Gastroesophageal sphincter (tissue), 3 donors: ENCODE data around the gene KCNN2.

ENCODE experiments used
- EP300 ChIP-seq: sonication (generic); formaldehyde crosslinking; IDR thresholded peaks from one replicate; pipeline ENCODE4 v1.6.1; 2017; ENCODE audit warnings: antibody characterized with exemption, mild to moderate bottlenecking
- POLR2A ChIP-seq, 2 donors: fragments of 450-650 bp; IDR thresholded peaks; one replicate each; pipeline ENCODE4 v1.6.1; 2017; ENCODE audit warnings: antibody characterized with exemption in 2 of 2, mild to moderate bottlenecking in 2 of 2, moderate library complexity in 1 of 2
- POLR2AphosphoS5 ChIP-seq: sonication (generic); formaldehyde crosslinking; IDR thresholded peaks from one replicate; pipeline ENCODE4 v1.6.1; 2017; ENCODE audit warnings: antibody characterized with exemption
- TF ChIP-seq, protein P1 (sequence below), 4 experiments: fragments of 200-600 bp in 2 of 4; fragments of 450-650 bp in 2 of 4; sonication (generic) in 1 of 4; IDR thresholded peaks; one replicate each; pipeline ENCODE4 v1.5.1; 2017 to 2019; ENCODE audit warnings: antibody characterized with exemption in 4 of 4, mild to moderate bottlenecking in 2 of 4, moderate library complexity in 2 of 4

DNA sequence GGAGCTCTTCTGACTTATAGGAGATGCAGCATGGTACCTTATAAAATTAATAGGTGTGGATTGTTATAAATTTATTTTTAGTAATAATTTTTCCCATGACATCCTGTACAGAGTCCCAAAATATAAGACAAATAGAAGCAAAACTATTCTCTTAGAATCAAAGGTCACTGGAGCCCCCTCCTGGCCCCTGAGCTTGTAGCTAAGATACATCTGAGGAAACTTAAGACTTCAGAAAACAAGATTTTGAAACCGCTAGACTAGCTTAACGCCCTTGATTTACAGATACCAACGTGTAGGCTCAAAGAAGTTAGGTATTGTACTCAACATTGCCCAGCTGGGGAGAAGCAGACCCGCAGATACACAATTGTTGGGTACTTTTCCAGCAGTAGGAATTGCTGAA, 45.7 kb upstream of the KCNN2 start:
- TF ChIP-seq POLR2AphosphoS5 (no peak), POLR2A (IDR thresholded peaks at IDR 0.05) (no peak), EP300 (no peak)
- TF ChIP-seq, protein P1, sequence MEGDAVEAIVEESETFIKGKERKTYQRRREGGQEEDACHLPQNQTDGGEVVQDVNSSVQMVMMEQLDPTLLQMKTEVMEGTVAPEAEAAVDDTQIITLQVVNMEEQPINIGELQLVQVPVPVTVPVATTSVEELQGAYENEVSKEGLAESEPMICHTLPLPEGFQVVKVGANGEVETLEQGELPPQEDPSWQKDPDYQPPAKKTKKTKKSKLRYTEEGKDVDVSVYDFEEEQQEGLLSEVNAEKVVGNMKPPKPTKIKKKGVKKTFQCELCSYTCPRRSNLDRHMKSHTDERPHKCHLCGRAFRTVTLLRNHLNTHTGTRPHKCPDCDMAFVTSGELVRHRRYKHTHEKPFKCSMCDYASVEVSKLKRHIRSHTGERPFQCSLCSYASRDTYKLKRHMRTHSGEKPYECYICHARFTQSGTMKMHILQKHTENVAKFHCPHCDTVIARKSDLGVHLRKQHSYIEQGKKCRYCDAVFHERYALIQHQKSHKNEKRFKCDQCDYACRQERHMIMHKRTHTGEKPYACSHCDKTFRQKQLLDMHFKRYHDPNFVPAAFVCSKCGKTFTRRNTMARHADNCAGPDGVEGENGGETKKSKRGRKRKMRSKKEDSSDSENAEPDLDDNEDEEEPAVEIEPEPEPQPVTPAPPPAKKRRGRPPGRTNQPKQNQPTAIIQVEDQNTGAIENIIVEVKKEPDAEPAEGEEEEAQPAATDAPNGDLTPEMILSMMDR (IDR thresholded peaks at IDR 0.05) = no peak
